Measurements from ENCODE around the gene MYO5B. TPM values are rescaled to one million over a fixed set of nuclear protein-coding genes. Genes with fewer than 3 reads are reported as not detected.

The MYO5B gene
- total and polyA plus RNA-seq, 4 donors = 5.4 to 23.4 (median 11.4) TPM

DNA sequence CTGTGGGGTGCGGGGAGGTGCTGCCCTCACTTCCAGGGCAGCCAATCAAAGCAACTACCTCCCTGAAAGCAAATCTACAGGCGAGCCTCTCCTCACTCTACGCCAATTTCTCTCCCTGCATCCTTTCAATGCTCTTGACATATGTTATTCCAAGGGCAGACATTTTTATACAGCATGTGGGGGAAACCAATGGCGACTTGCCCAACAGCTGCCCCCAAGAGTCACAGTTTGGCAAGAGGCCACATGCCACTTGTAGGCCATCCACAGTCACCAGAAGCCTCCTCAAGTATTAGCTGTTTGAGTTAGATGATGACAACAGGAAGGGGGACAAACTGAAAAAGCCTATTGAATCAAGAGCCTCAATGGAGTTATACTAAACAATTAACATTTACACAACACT lies 114.6 kb downstream of the MYO5B start:
- 80% methylated on average over 4 of the region's 4 CpGs for WGBS
- H3K9ac ChIP-seq (ENCODE audit: low read depth in 1 of 2, low read length in 2 of 2) = no peak overlapping the region
- H3K9me3 ChIP-seq (ENCODE audit: control insufficient read depth in 4 of 4, low read length in 3 of 4) = no peaks in the 10 kb centered on the region
- peaks cover 3 to 13% (median 8%) of the 10 kb centered on the region in 4 donors for H3K4me1 ChIP-seq (ENCODE audit: control insufficient read depth in 4 of 4, insufficient read depth in 4 of 4, low read length in 3 of 4)
- no peaks in the 10 kb centered on the region for H3K36me3 ChIP-seq (ENCODE audit: control insufficient read depth in 4 of 4, insufficient read depth in 3 of 4, low read depth in 1 of 4, low read length in 3 of 4)
- no peak overlapping the region for H3K27ac ChIP-seq (ENCODE audit: low read depth in 1 of 2, low read length in 2 of 2)
- TF ChIP-seq, protein P1, sequence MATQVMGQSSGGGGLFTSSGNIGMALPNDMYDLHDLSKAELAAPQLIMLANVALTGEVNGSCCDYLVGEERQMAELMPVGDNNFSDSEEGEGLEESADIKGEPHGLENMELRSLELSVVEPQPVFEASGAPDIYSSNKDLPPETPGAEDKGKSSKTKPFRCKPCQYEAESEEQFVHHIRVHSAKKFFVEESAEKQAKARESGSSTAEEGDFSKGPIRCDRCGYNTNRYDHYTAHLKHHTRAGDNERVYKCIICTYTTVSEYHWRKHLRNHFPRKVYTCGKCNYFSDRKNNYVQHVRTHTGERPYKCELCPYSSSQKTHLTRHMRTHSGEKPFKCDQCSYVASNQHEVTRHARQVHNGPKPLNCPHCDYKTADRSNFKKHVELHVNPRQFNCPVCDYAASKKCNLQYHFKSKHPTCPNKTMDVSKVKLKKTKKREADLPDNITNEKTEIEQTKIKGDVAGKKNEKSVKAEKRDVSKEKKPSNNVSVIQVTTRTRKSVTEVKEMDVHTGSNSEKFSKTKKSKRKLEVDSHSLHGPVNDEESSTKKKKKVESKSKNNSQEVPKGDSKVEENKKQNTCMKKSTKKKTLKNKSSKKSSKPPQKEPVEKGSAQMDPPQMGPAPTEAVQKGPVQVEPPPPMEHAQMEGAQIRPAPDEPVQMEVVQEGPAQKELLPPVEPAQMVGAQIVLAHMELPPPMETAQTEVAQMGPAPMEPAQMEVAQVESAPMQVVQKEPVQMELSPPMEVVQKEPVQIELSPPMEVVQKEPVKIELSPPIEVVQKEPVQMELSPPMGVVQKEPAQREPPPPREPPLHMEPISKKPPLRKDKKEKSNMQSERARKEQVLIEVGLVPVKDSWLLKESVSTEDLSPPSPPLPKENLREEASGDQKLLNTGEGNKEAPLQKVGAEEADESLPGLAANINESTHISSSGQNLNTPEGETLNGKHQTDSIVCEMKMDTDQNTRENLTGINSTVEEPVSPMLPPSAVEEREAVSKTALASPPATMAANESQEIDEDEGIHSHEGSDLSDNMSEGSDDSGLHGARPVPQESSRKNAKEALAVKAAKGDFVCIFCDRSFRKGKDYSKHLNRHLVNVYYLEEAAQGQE (IDR thresholded peaks at IDR 0.05) = no peak
- TF ChIP-seq RAD21 (IDR thresholded peaks at IDR 0.05) = no peak
- H3K4me3 ChIP-seq (ENCODE audit: low read depth in 1 of 3, low read length in 3 of 3) = no peak overlapping the region
- no peaks in the 10 kb centered on the region for H3K27me3 ChIP-seq (ENCODE audit: control insufficient read depth in 4 of 4, insufficient read depth in 4 of 4, low read length in 3 of 4)
- DNase-seq (ENCODE audit: low spot score) = no peak

DNA sequence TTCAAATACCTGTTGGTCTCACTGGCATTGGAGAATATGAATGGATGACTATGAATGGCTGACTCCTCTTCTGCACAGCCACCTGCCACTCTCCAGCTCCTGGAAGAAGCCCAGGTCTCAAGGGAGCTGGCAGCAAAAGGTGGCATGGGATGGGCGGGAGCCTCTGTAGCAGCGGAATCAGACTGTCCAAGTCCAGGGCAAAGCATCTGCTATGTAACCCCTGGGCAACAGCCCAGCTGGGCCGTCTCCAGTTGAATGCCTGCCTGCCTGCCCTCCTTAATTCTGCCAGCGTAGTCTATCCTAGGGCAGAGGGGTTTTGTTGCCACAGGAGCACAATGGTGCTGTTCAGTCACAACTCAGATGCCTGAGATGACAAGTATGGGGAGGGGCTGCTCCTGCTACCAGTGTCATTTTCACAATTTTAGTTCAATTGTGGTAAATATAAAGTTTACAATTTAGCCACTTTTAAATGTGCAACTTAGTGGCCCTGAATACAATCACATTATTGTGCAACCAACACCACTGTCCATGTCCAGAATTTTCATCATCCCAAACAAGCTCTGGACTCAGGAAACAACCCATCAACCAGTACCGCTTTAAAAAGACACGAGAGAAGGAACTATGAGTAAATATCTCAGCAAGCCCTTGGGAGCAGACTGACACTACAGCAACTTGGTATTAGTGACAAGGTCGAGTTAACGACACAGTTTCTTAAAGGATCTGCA lies 115.2 kb downstream of the MYO5B start:
- Histone ChIP-seq H3K36me3 (ENCODE audit: control insufficient read depth in 4 of 4, insufficient read depth in 3 of 4, low read depth in 1 of 4, low read length in 3 of 4) (no peaks in the 10 kb centered on the region), H3K27me3 (ENCODE audit: control insufficient read depth in 4 of 4, insufficient read depth in 4 of 4, low read length in 3 of 4) (no peaks in the 10 kb centered on the region), H3K9ac (ENCODE audit: low read depth in 1 of 2, low read length in 2 of 2) (no peak overlapping the region), H3K4me3 (ENCODE audit: low read depth in 1 of 3, low read length in 3 of 3) (no peak overlapping the region), H3K9me3 (ENCODE audit: control insufficient read depth in 4 of 4, low read length in 3 of 4) (no peaks in the 10 kb centered on the region), H3K4me1 (ENCODE audit: control insufficient read depth in 4 of 4, insufficient read depth in 4 of 4, low read length in 3 of 4) (peaks cover 3 to 13% (median 8%) of the 10 kb centered on the region in 4 donors), H3K27ac (ENCODE audit: low read depth in 1 of 2, low read length in 2 of 2) (no peak overlapping the region)
- no peak for DNase-seq (ENCODE audit: low spot score)
- TF ChIP-seq YY1 (IDR thresholded peaks at IDR 0.05) (peak; percentile 58), TAF1 (conservative IDR thresholded peaks at IDR 0.05) (no peak), RAD21 (IDR thresholded peaks at IDR 0.05) (peak; percentile 36 to 50), JUND (IDR thresholded peaks at IDR 0.05) (peak in 1 of 2 donors; percentile 38), HNF4A (conservative IDR thresholded peaks at IDR 0.05) (peak; percentile 84 to 88), NR2F2 (IDR thresholded peaks at IDR 0.05) (no peak), HNF4G (IDR thresholded peaks at IDR 0.05) (no peak), GABPA (IDR thresholded peaks at IDR 0.05 in 1 of 2, conservative IDR thresholded peaks at IDR 0.05 in 1 of 2) (no peak), EGR1 (IDR thresholded peaks at IDR 0.05; ENCODE audit: low read depth in 2 of 2) (no peak), FOXA1 (IDR thresholded peaks at IDR 0.05) (no peak), RXRA (IDR thresholded peaks at IDR 0.05) (peak; percentile 61 to 71), SP1 (IDR thresholded peaks at IDR 0.05) (peak; percentile 67), FOXA2 (IDR thresholded peaks at IDR 0.05) (no peak)
- TF ChIP-seq, protein P2, sequence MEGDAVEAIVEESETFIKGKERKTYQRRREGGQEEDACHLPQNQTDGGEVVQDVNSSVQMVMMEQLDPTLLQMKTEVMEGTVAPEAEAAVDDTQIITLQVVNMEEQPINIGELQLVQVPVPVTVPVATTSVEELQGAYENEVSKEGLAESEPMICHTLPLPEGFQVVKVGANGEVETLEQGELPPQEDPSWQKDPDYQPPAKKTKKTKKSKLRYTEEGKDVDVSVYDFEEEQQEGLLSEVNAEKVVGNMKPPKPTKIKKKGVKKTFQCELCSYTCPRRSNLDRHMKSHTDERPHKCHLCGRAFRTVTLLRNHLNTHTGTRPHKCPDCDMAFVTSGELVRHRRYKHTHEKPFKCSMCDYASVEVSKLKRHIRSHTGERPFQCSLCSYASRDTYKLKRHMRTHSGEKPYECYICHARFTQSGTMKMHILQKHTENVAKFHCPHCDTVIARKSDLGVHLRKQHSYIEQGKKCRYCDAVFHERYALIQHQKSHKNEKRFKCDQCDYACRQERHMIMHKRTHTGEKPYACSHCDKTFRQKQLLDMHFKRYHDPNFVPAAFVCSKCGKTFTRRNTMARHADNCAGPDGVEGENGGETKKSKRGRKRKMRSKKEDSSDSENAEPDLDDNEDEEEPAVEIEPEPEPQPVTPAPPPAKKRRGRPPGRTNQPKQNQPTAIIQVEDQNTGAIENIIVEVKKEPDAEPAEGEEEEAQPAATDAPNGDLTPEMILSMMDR (IDR thresholded peaks at IDR 0.05; ENCODE audit: low read depth, low read length, missing input control) = no peak
- TF ChIP-seq, protein P3, sequence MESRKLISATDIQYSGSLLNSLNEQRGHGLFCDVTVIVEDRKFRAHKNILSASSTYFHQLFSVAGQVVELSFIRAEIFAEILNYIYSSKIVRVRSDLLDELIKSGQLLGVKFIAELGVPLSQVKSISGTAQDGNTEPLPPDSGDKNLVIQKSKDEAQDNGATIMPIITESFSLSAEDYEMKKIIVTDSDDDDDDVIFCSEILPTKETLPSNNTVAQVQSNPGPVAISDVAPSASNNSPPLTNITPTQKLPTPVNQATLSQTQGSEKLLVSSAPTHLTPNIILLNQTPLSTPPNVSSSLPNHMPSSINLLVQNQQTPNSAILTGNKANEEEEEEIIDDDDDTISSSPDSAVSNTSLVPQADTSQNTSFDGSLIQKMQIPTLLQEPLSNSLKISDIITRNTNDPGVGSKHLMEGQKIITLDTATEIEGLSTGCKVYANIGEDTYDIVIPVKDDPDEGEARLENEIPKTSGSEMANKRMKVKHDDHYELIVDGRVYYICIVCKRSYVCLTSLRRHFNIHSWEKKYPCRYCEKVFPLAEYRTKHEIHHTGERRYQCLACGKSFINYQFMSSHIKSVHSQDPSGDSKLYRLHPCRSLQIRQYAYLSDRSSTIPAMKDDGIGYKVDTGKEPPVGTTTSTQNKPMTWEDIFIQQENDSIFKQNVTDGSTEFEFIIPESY (IDR thresholded peaks at IDR 0.05) = peak; percentile 40
- TF ChIP-seq, protein P4, sequence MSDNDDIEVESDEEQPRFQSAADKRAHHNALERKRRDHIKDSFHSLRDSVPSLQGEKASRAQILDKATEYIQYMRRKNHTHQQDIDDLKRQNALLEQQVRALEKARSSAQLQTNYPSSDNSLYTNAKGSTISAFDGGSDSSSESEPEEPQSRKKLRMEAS (IDR thresholded peaks at IDR 0.05) = peak; percentile 31
- TF ChIP-seq, protein P1 (IDR thresholded peaks at IDR 0.05) = no peak
- TF ChIP-seq, protein P5, sequence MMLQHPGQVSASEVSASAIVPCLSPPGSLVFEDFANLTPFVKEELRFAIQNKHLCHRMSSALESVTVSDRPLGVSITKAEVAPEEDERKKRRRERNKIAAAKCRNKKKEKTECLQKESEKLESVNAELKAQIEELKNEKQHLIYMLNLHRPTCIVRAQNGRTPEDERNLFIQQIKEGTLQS (IDR thresholded peaks at IDR 0.05) = peak; percentile 31
- 39% methylated on average over 8 of the region's 8 CpGs for WGBS

Data from liver (tissue), 9 donors.